NCI-H1417 (cell line): Measurements from ENCODE around the gene DIS3L2.
"Not testable (repeated sequence)": the region's sequence is repeated elsewhere in the genome, so short reads cannot be mapped to it uniquely, and the experiment has no call there.

ENCODE experiments used
- DNase-seq, 3 experiments: peaks; one replicate each; lab custom pipeline; 2025; lab: John Stamatoyannopoulos, UW

Gene DIS3L2

DNA sequence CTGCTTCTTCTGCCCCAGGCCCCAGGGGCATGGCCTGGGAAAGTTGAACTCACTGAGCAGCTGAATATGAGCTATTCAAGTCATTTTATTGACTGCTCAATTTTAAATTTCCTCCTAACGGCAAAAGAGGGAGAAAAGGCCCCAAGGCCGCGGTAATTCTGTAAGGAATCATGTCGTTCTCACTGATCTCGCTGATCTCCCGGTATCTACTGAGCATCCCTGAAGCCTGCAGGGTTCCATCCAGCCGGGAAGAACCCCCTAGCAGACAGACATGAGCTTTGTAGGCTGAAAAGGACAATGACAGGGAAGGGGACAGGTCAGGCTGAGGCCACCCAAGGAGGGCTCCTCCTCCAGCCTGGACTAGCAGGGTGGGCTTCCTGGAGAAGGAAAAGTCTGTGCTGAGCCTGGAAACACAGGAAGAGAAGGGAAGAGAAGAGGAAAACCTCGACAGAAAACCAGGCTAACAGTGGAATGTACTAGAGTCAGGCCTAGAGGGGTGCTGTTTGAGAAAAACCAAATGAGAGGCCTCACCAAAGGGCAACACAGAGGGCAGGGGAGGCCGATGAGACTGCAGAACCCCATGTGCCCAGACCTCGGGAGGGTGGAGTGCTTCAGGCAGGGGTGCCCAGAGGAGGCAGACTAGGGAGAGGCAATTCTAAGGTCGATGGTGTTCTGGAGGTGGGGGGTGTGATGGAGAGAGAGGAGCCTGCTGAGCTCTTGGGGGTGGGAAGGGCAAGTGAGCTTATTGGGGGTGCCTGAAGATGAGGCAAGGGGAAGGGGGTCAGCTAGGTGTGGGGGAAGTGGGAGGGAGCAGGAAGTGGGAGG is 32.4 kb upstream of the DIS3L2 start:
- DNase-seq, result no peak

DNA sequence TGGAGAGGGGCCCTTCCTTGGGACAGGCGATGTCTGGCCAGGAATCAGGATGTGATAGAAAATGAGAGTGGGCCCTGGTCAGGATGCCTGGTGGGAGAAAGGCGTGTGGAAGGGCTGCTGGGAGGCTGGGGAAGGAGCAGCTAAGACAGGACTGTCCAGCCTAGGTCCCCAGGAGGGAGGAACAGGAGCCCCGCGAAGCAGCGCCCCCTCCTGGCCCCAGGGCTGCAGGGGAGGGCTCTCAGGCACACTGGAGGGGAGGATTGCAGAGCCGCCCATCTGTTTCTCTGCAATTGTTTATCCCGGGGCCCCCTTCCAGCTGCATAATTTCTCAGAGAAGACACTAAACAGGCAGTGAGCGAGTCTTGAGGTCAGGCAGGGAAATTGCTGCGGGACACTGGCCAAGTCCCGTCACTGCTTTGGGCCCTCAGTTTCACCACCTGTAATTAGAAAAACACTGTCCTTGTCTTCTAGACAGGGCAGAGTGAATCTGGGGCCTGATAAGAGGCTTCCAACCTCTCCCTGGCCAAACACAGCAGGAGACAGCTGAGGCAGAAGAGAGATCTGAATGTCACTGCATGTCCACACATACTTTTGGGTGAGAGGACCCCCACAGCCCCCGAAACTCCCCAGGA is 31.4 kb upstream of the DIS3L2 start:
- no peak for DNase-seq

- no peak for DNase-seq
Measured at GRCh38 chr2:231930593-231931281, 30.8 kb upstream of the DIS3L2 start.

DNA sequence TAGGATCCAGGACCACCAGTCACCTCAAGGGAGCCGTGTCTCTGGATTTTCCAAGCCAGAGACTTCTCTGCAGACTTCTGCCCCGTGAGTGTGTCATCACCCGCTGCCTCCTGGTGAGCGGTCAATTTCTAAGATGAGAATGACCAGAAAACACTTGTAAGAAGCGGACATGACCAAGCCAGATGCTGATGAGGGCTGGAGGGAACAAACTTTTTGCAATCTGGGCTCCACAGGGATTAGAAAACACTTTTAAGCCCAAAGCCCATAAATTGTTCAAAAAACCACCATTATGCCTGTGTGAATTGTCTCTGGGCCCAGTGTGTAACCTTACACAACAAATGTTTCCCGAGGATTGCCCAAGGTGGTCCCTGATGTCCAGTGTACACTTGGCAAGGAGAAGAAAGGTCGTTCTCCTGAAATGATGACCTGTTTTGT is 30.0 kb upstream of the DIS3L2 start:
- no peak for DNase-seq

GRCh38 chr2:231932711-231932970 is 28.9 kb upstream of the DIS3L2 start:
- DNase-seq, result no peak

DNA sequence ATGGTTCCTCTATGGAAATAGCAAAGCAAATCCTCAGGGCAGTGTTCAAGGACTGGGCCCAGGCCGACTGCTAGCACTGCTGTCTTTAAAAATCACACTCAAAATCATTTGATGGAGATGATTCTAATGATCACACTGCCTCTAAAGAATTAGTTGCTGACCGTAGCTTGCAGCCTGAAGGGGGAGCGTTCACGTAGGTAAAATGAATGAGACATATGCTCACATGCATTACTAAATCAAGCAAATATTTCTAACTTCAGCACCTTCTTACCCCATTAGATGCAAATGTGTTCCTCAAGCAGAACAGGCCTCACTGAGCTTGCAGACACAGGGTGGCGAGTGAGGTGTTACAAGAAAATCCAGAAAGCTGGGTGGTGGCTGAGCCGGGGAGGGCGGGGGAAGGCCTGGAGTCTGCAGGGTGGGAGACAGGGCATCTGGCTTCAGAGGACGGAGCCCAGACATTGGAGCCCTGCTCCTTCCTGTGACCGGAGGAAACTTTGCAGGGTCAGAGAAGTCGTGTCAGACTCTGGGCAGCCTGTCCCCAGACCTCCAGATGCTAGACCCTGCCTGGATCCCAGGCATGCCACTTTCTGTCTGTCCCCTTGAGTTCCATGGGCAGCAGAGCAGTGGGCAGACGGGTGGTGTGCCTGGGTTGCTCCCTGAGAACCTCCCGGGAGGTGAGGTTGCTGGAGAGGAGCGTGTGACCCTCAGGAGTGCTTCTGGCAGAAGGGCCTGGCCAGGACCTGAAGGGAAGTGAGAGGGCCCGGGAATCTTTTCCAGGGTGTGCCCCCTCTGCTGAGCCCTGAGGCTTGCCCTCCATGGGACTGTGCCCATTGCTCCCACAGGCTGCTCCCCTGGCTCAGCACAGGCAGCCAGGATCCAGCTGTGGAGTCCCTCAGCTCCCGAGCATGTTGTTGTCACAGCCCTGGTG is 28.3 kb upstream of the DIS3L2 start:
- no peak for DNase-seq

DNA sequence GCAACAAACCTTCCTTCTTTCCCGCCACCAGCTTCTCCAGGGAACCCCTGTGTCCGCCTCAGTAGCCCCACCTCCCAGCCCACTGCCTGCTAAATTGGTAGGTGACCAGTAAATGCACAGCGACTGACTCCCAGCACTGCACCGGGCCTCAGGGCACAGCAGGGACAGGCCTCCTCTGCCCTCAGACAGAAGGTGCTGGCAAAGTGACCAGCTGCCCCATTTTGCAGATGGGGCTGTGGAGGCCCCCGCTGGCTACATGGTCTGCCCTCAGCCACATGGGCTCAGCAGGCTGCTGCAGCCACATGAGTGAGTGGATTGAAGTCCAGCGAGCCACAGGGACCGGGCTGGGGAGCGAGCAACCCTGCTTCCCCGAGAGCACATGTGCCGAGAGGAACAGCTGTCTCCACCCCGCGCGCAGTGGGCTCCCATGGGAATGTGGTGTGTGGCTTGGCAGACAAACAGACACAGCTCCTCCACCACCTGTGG is 27.6 kb upstream of the DIS3L2 start:
- DNase-seq, result no peak

DNA sequence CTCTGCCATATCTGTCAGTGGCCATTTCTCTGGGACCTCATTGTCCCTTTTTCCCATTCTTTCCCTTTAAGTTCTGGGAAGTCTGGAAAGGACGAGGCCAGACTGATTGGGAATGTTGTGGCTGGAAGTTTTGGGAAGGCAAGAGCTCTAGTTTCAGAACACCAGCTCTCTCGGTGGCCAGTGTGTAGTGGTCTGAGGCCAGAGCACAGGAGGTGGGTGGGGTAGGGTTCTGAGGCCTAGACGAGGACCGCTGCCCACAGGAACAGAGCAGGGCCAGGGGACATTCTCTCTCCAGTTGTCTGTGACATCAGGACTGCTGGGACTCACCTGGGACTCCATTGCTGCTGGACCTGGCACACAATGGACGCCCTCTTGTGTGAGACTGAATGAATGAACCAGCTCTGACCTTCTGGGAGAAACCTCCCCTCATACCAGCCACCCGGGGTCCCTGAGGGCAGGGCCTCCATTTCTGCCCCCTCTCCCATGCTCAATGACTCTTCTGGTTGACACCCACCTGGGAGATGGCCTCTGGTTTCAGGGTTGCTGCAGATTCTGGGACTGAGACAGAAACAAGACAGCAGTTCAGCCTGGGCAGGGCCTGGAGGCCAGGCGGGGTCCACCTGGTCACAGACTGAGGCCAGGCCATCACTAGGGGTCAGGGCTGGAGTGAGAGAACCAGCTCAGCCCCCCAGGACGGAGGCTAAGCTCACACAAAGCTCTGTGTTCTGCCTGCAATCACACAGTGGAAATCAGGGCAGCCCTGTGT is 26.9 kb upstream of the DIS3L2 start:
- no peak for DNase-seq

- no peak for DNase-seq
Measured at GRCh38 chr2:231935207-231935524, 26.3 kb upstream of the DIS3L2 start.

GRCh38 chr2:231935815-231936214 is 25.7 kb upstream of the DIS3L2 start:
- DNase-seq, result no peak

GRCh38 chr2:231936491-231936890 is 25.0 kb upstream of the DIS3L2 start:
- no peak for DNase-seq

DNA sequence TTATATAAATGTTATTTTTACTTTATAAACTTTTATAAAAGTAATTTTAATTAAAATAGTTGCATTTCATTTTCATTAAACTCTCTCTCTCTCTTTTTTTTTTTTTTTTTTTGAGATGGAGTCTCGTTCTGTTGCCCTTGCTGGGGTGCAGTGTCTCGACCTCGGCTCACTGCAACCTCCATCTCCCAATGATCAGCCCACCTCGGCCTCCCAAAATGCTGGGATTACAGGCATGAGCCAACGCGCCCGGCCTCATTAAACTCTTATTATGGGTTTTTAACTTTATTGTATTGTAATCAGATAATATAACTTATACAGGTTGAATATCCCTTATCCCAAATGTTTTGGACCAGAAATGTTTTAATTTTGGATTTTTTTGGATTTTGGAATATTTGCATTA is 24.5 kb upstream of the DIS3L2 start:
- DNase-seq, result no peak

DNA sequence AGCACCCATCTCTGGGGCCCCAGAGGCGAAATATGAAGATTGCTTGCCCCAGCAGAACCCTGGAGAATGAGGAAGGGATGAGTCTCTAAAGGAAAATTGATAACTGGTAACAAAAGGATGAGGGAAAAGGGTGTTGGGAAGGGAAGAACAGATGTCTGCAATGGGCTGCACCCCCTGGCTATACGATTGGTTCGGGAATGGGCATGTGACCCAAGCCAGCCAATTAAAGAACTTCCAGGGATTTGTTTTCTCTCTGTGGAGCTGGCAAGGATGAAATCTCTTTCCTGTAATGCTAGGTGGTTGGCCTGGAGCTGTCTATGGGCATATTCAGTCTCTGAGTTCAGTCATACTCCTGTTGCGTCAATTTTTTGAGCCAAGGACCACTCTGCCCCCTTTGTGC is 22.5 kb upstream of the DIS3L2 start:
- DNase-seq, result no peak

GRCh38 chr2:231940795-231941194 is 20.7 kb upstream of the DIS3L2 start:
- DNase-seq, result no peak

GRCh38 chr2:231941673-231942072 is 19.8 kb upstream of the DIS3L2 start:
- no peak for DNase-seq

- DNase-seq, result no peak
Measured at GRCh38 chr2:231942180-231942579, 19.3 kb upstream of the DIS3L2 start.

GRCh38 chr2:231946241-231946814 is 15.2 kb upstream of the DIS3L2 start:
- DNase-seq, result no peak

- not testable (repeated sequence) for DNase-seq
Measured at GRCh38 chr2:231947112-231947511, 14.4 kb upstream of the DIS3L2 start.

DNA sequence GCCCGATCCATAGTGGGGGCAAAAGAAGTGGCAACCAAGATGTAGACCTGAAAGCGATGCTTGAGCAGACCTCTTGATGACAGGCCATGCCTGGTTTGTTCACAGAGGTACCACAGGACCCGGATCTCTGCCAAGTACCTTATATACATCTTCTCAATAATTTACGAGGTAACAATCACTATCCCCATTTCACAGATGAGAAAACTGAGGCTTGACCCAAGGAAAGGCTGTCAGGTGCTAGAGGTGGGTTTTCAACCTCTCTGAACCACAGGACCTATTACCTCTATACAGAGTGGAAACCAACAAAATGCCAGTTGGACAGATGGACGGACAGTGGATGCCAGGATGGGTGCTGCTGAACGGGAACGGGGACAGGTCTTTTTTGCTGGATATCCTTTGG is 13.8 kb upstream of the DIS3L2 start:
- no peak for DNase-seq

- no peak for DNase-seq
Measured at GRCh38 chr2:231951452-231952035, 10.0 kb upstream of the DIS3L2 start.
